ENCODE results near the gene CASKIN1.
"Not testable (repeated sequence)": the region's sequence is repeated elsewhere in the genome, so short reads cannot be mapped to it uniquely, and the experiment has no call there.

GRCh38 chr16:2135071-2135470 lies 61.3 kb downstream of the CASKIN1 start:
- not testable (repeated sequence) for TF ChIP-seq CTCF (IDR thresholded peaks at IDR 0.05); ESRRA (IDR thresholded peaks at IDR 0.05; ENCODE audit: borderline replicate concordance, low read length); POLR2A (IDR thresholded peaks at IDR 0.05; ENCODE audit: low read length); JUNB (IDR thresholded peaks at IDR 0.05); HEYL (CRISPR knock-in tag; IDR thresholded peaks at IDR 0.05); MAZ (IDR thresholded peaks at IDR 0.05; ENCODE audit: borderline replicate concordance, low read depth, low read length); CEBPB (IDR thresholded peaks at IDR 0.05); BHLHE40 (IDR thresholded peaks at IDR 0.05; ENCODE audit: low read depth, low read length)
- TF ChIP-seq, protein P1, sequence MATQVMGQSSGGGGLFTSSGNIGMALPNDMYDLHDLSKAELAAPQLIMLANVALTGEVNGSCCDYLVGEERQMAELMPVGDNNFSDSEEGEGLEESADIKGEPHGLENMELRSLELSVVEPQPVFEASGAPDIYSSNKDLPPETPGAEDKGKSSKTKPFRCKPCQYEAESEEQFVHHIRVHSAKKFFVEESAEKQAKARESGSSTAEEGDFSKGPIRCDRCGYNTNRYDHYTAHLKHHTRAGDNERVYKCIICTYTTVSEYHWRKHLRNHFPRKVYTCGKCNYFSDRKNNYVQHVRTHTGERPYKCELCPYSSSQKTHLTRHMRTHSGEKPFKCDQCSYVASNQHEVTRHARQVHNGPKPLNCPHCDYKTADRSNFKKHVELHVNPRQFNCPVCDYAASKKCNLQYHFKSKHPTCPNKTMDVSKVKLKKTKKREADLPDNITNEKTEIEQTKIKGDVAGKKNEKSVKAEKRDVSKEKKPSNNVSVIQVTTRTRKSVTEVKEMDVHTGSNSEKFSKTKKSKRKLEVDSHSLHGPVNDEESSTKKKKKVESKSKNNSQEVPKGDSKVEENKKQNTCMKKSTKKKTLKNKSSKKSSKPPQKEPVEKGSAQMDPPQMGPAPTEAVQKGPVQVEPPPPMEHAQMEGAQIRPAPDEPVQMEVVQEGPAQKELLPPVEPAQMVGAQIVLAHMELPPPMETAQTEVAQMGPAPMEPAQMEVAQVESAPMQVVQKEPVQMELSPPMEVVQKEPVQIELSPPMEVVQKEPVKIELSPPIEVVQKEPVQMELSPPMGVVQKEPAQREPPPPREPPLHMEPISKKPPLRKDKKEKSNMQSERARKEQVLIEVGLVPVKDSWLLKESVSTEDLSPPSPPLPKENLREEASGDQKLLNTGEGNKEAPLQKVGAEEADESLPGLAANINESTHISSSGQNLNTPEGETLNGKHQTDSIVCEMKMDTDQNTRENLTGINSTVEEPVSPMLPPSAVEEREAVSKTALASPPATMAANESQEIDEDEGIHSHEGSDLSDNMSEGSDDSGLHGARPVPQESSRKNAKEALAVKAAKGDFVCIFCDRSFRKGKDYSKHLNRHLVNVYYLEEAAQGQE (IDR thresholded peaks at IDR 0.05): not testable (repeated sequence)
- TF ChIP-seq, protein P2, sequence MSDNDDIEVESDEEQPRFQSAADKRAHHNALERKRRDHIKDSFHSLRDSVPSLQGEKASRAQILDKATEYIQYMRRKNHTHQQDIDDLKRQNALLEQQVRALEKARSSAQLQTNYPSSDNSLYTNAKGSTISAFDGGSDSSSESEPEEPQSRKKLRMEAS (IDR thresholded peaks at IDR 0.05): not testable (repeated sequence)
- TF ChIP-seq, protein P3, sequence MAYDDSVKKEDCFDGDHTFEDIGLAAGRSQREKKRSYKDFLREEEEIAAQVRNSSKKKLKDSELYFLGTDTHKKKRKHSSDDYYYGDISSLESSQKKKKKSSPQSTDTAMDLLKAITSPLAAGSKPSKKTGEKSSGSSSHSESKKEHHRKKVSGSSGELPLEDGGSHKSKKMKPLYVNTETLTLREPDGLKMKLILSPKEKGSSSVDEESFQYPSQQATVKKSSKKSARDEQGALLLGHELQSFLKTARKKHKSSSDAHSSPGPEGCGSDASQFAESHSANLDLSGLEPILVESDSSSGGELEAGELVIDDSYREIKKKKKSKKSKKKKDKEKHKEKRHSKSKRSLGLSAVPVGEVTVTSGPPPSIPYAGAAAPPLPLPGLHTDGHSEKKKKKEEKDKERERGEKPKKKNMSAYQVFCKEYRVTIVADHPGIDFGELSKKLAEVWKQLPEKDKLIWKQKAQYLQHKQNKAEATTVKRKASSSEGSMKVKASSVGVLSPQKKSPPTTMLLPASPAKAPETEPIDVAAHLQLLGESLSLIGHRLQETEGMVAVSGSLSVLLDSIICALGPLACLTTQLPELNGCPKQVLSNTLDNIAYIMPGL (CRISPR knock-in tag; IDR thresholded peaks at IDR 0.05; ENCODE audit: borderline replicate concordance): not testable (repeated sequence)
